HG02642 (cell line): Measurements from ENCODE around the gene ATG5.

ENCODE experiments used
- ATAC-seq: cut with Tn5 transposase; IDR thresholded peaks from one replicate; pipeline ENCODE4 v1.9.1; 2021; ENCODE audit warnings: mild to moderate bottlenecking; ENCODE audit not compliant: unreplicated experiment, poor library complexity

ATG5 gene

GRCh38 chr6:106227612-106228507 is 97.7 kb downstream of the ATG5 start:
- no peak for ATAC-seq

- ATAC-seq: no peak
These were observed 98.9 kb downstream of the ATG5 start for GRCh38 chr6:106226676-106227075.

- no peak for ATAC-seq
These were observed 100.0 kb downstream of the ATG5 start for GRCh38 chr6:106225581-106225980.

GRCh38 chr6:106223300-106223930 is 102.1 kb downstream of the ATG5 start:
- peak; percentile 60 for ATAC-seq

GRCh38 chr6:106220485-106220884 is 105.1 kb downstream of the ATG5 start:
- peak; percentile 64 for ATAC-seq

- no peak for ATAC-seq
These were observed 109.0 kb downstream of the ATG5 start for GRCh38 chr6:106216527-106216926.

- ATAC-seq: no peak
These were observed 110.0 kb downstream of the ATG5 start for GRCh38 chr6:106215608-106216007.

GRCh38 chr6:106214531-106214930 is 111.0 kb downstream of the ATG5 start:
- ATAC-seq: no peak

GRCh38 chr6:106213660-106214289 is 111.8 kb downstream of the ATG5 start:
- ATAC-seq: no peak

- ATAC-seq: no peak
These were observed 113.0 kb downstream of the ATG5 start for GRCh38 chr6:106212576-106212975.

GRCh38 chr6:106206905-106207304 is 118.7 kb downstream of the ATG5 start:
- ATAC-seq: peak; percentile 56

- no peak for ATAC-seq
These were observed 120.6 kb downstream of the ATG5 start for GRCh38 chr6:106204961-106205360.

GRCh38 chr6:106199998-106200397 is 125.6 kb downstream of the ATG5 start:
- no peak for ATAC-seq

- no peak for ATAC-seq
These were observed 126.2 kb downstream of the ATG5 start for GRCh38 chr6:106199331-106199730.

- no peak for ATAC-seq
These were observed 128.1 kb downstream of the ATG5 start for GRCh38 chr6:106197441-106197840.

GRCh38 chr6:106194949-106195921 is 130.3 kb downstream of the ATG5 start:
- ATAC-seq: no peak

GRCh38 chr6:106192824-106193223 is 132.7 kb downstream of the ATG5 start:
- ATAC-seq: no peak

- no peak for ATAC-seq
These were observed 137.3 kb downstream of the ATG5 start for GRCh38 chr6:106188104-106188794.

GRCh38 chr6:106187424-106187982 is 138.1 kb downstream of the ATG5 start:
- ATAC-seq: no peak
